ENCODE data around the gene CACNA1I. TPM values are rescaled to one million over a fixed set of nuclear protein-coding genes. Genes with fewer than 3 reads are reported as not detected.

Gene CACNA1I
- total RNA-seq, 1 experiment from 2014 or later, result 0.15 TPM

GRCh38 chr22:39685336-39686177, 115.0 kb downstream of the CACNA1I start:
- H3K27me3 ChIP-seq (ENCODE audit: insufficient read depth, low read length), result no peaks in the 10 kb centered on the region

More at GRCh38 chr22:39685336-39686177, 115.0 kb downstream of the CACNA1I start:
- ChIA-PET POLR2A (no interaction called here), CTCF (no interaction called here), RAD21 (ENCODE audit: low non-redundant PET in 1 of 2, low total read pairs in 2 of 2, uncharacterized antibody in 2 of 2, unreplicated experiment in 2 of 2) (no interaction called here)
- H3K4me1 ChIP-seq (ENCODE audit: control insufficient read depth in 1 of 2, insufficient read depth in 2 of 2, low read length in 2 of 2), result no peaks in the 10 kb centered on the region
- no peak for ATAC-seq
- H3K36me3 ChIP-seq (ENCODE audit: control insufficient read depth in 1 of 2, insufficient read depth in 2 of 2, low read length in 2 of 2), result no peaks in the 10 kb centered on the region
- no peaks in the 10 kb centered on the region for H3K9me2 ChIP-seq (ENCODE audit: insufficient read depth)
- H4K20me1 ChIP-seq (ENCODE audit: insufficient read depth), result no peaks in the 10 kb centered on the region
- TF ChIP-seq SP1 (IDR thresholded peaks at IDR 0.05; ENCODE audit: low read depth) (no peak), EZH2phosphoT487 (IDR thresholded peaks at IDR 0.05; ENCODE audit: borderline replicate concordance) (no peak), SRF (IDR thresholded peaks at IDR 0.05; ENCODE audit: low read depth) (no peak), FOSL1 (IDR thresholded peaks at IDR 0.05; ENCODE audit: low read depth) (no peak), SIN3A (IDR thresholded peaks at IDR 0.05; ENCODE audit: low read depth) (no peak), CEBPB (IDR thresholded peaks at IDR 0.05; ENCODE audit: low read depth) (no peak), REST (IDR thresholded peaks at IDR 0.05; ENCODE audit: low read depth) (no peak), TCF7L2 (IDR thresholded peaks at IDR 0.05; ENCODE audit: borderline replicate concordance, extremely low read depth, insufficient read depth, insufficient read length) (no peak), CTCF (IDR thresholded peaks at IDR 0.05 in 2 of 3, conservative IDR thresholded peaks at IDR 0.05 in 1 of 3; ENCODE audit: borderline replicate concordance in 1 of 3, insufficient read depth in 1 of 3, low read depth in 2 of 3, low read length in 2 of 3) (no peak), JUND (IDR thresholded peaks at IDR 0.05) (no peak), EGR1 (IDR thresholded peaks at IDR 0.05; ENCODE audit: low read depth) (no peak)
- TF ChIP-seq, protein P1, sequence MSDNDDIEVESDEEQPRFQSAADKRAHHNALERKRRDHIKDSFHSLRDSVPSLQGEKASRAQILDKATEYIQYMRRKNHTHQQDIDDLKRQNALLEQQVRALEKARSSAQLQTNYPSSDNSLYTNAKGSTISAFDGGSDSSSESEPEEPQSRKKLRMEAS (IDR thresholded peaks at IDR 0.05), result no peak
- H3K9me3 ChIP-seq (ENCODE audit: control insufficient read depth in 1 of 2, insufficient read depth in 1 of 2, low read depth in 1 of 2, low read length in 2 of 2), result no peaks in the 10 kb centered on the region
- no peak overlapping the region for H3K4me3 ChIP-seq (replicated peaks in 1 of 2; ENCODE audit: low read depth in 1 of 2, low read length in 2 of 2)
- no peak overlapping the region for H3K9ac ChIP-seq (ENCODE audit: low read length)
- H3K79me2 ChIP-seq (ENCODE audit: insufficient read depth, low read length), result no peaks in the 10 kb centered on the region
- no peak overlapping the region for H3K4me2 ChIP-seq (ENCODE audit: low read length)
- no peak overlapping the region for H2AFZ ChIP-seq (ENCODE audit: low read depth, low read length, poor library complexity, severe bottlenecking)
- no peak for DNase-seq (ENCODE audit: low read depth, low spot score)
- H3K27ac ChIP-seq (ENCODE audit: low read depth, low read length), result no peak overlapping the region
- intact Hi-C loops (cut with micrococcal nuclease), result no loop called here
- BruUV-seq (replicated peaks), result no TSS peak
